H54 (cell line): Measurements from ENCODE around the gene SPDYE16.
A peak's percentile ranks its signal among the peaks of the same experiment; 100 is the strongest.
"Not testable (repeated sequence)": the region's sequence is repeated elsewhere in the genome, so short reads cannot be mapped to it uniquely, and the experiment has no call there.

ENCODE experiments used
- DNase-seq: peaks from one replicate; pipeline ENCODE4 v3.0.0; 2011; ENCODE audit warnings: low spot score, mixed read lengths; ENCODE audit not compliant: insufficient read length
- FAIRE-seq: peaks from 3 replicates; lab custom pipeline; 2011; peaks lifted over from hg19 to GRCh38; lab: Jason Lieb, UNC
- POLR2A ChIP-seq: IDR thresholded peaks from 2 replicates; pipeline ENCODE4 v1.6.1; 2011; ENCODE audit warnings: low read depth, mild to moderate bottlenecking, low read length

The SPDYE16 gene

DNA sequence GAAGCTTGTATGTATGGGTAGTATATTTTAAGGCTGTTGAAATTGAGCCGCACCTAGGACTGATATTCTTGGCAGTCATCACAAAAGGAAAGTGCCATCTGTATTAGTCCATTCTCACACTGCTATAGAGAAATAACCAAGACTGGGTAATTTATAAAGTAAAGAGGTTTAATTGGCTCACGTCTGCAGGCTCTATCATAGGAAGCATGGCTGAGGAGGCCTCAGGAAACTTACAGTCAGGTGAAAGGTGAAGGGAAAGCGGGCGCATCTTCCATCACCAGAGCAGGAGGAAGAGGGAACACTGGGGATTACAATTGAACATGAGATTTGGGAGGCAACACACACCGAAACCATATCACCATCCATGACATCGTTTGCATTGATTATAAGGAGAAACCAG, 8.9 kb upstream of the SPDYE16 start:
- not testable (repeated sequence) for DNase-seq, FAIRE-seq

DNA sequence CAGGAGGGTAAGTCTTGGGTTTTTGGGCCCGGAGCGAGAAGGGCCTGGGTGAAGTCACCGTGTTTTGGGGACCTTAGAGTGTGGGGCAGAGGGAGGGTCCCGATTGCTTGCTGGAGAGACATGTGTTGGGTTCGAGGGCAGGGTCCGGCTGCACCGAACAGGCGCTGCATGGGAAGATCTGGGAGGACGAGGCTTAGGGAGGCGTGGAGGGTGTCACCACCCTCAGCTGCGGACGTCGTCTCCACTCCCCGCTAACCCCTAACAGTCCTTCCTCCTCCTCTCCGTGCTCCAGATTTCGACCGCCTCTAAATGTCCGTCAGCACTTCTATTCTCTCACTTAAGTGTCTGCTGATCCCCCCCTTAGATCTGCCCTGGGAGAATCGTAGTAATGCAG, 6.8 kb upstream of the SPDYE16 start:
- not testable (repeated sequence) for DNase-seq, FAIRE-seq

DNA sequence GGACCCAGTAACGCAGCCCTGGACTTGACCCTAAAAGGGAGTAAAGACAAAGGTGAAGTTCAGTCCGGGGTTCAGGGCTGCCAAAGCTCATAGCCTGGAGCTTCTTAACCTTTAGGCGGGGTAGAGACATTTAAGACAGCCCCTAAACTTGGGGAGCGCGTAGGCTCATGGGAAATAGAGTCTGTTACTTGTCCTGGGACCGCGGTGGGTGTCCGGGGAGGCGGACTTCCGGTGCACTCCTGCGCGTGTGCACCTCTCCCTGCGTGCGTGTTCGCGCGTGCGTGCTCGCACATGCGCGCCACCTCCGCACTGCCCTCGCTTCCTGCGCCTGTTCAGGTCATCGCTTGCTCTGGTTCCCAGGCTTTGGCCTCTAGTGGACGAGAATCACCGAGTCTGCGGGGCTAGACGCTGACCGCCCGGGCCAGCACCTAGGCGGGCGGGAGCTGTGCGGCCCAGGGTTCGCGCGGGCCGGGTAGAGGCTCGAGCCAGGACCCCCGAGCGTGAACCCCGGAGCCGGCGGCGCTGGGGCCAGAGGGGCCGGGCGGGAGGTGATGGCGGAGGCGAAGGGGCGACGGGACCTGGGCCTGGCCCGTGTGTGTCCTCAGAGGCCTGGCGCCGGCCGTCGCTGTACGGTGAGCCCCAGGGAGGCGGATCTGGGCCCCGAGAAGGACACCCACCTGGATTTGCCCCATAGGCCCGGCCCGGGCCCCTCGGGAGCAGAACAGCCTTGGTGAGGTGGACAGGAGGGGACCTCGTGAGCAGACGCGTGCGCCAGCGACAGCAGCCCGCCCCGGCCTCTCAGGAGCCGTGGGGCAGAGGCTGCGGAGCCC, 6.1 kb upstream of the SPDYE16 start:
- peak; percentile 55 for DNase-seq
- peak; percentile 74 for TF ChIP-seq POLR2A
- peak; percentile 83 for FAIRE-seq

- not testable (repeated sequence) for FAIRE-seq
Observed at GRCh38 chr7:76531643-76532042, 11.5 kb downstream of the SPDYE16 start.

GRCh38 chr7:76526183-76526582, 16.9 kb downstream of the SPDYE16 start:
- FAIRE-seq, DNase-seq: not testable (repeated sequence)

More at GRCh38 chr7:76531643-76532042, 11.5 kb downstream of the SPDYE16 start:
- not testable (repeated sequence) for DNase-seq

- not testable (repeated sequence) for DNase-seq, FAIRE-seq
Observed at GRCh38 chr7:76516932-76517331, 26.2 kb downstream of the SPDYE16 start.

DNA sequence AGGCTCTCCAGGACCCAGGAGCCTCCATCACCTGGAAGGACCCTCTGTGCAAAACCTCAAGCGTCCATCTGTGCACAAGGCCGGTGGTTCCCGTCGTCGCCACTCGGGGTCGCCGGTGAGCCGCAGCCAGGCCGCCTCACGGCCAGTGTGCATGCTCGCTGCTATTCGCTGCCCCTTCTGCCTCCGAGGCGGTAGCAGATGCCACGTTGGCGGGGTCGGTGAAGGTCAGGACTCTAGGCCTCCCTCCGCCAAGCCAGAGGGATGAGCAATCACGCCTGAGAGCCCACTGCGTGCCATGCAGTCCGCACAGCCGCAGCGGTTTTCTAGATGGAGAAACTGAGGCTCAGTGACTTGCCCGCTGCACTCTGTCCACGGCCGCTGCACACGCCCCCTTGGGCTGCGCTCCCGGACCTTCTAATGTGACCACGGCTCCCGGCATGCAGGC, 27.1 kb downstream of the SPDYE16 start:
- FAIRE-seq (no peak), DNase-seq (peak; percentile 23)
- TF ChIP-seq POLR2A, result no peak

- no peak for FAIRE-seq
- peak; percentile 4 for DNase-seq
- TF ChIP-seq POLR2A, result no peak
Observed at GRCh38 chr7:76514926-76515771, 27.9 kb downstream of the SPDYE16 start.

GRCh38 chr7:76513817-76514799, 29.0 kb downstream of the SPDYE16 start:
- DNase-seq (no peak), FAIRE-seq (no peak)
- TF ChIP-seq POLR2A, result no peak

GRCh38 chr7:76512941-76513816, 29.9 kb downstream of the SPDYE16 start:
- no peak for FAIRE-seq
- no peak for TF ChIP-seq POLR2A
- DNase-seq, result peak; percentile 31

DNA sequence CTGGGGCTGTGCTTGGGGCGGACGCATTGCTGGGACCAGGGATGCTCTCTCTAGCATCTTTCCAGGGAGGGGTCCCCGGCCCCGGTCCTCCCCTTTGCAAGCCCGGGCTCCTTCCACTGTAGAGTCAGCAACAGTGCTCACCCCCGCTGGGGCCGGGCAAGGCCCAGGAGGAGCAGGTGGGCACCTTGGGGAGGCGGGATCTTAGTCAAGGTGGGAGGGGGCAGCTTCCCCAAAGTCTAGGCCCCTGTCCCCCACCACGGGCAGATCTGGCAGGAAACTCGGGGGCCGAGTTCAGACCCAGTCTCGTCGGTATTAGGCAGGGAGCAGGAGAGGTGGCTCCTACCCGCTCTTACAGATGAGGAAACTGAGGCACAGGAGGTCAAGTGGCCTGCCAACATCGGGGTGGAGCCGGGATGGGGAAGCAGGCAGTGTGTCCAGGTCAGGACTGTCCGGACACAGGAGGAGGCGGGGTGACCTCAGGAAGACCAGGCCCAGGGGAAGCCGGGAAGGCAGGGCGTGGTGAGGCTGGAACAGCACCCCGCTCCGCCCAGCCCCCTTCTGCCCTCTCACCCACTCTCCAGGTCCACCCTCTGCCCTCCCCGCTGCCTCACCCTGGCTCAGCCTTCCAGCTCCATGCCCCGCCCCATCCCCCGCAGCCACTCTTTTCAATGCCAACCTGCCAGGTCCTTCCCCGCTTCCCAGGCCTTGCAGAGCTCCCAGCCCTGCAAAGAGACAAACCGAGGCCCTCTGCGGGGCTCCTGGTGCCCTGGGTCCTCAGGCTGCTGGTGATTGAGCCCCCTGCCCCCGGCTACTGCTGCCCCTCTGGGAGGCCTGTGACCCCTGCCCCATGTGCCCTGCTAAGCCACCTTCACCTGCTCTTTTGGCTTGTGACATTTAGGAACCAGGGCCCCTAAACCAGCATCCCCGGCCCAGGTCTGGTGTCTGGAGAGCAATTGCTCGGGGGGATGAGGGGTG, 30.9 kb downstream of the SPDYE16 start:
- peak; percentile 96 for FAIRE-seq
- not testable (repeated sequence) for DNase-seq

DNA sequence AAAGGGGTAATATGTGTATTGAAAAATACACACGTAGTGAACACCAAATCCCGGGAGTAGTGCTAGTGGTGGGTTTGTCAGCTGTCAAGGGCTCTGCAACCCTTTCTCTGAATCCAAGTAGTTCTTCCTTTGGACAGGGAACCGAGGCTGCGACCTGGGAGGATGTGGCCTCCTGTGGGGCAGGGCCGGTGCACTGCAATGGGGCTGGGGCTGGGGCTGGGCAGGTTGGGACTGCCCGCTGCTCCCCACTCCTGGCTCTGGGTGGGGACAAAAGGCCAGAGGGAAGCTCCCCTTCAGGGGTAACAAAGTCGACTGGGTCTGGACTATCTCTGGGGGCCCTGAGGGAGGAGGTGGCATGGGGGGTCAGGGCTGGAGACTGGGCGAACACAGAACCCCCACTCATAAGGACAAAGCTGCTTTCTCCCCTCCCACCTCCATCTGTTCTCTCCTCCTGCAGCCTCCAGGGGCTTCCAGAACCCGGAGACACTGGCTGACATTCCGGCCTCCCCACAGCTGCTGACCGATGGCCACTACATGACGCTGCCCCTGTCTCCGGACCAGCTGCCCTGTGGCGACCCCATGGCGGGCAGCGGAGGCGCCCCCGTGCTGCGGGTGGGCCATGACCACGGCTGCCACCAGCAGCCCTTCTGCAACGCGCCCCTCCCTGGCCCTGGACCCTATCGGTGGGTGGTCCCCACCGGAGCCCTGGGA, 31.7 kb downstream of the SPDYE16 start:
- not testable (repeated sequence) for DNase-seq, FAIRE-seq
